Measurements from ENCODE around the gene DENND4A. TPM values are rescaled to one million over a fixed set of nuclear protein-coding genes. Genes with fewer than 3 reads are reported as not detected.

Gene DENND4A
- total and polyA plus RNA-seq, 9 of the 15 experiments (the other 6 are each of a cell fraction or from before 2014, with no cell fraction given), result 6.8 to 32.3 (median 19.9) TPM

Small RNA genes lying within 50 kb of the gene (microRNA-seq; reads per million reads assigned to microRNA genes)
- gene MIR4511 (ENCODE audit: borderline microRNAs expressed), result 1.1 reads per million, percentile 10 among the genes with 10 or more reads in this experiment

Small RNA genes lying within 50 kb of the gene (small RNA-seq; reads per million reads assigned to genes)
- gene MIR4511 (1.1 reads per million, percentile 64 among the genes with 10 or more reads in this experiment), gene SNORD13E (not detected)

Other genes starting within 250 kb of the DENND4A start
- 30.5 and 33.7 TPM in 2 replicates for gene INTS14, start 181.2 kb downstream of the DENND4A start, total RNA-seq (2014; rRNA removed)
- 45.9 and 52.1 TPM in 2 replicates for gene INTS14, start 181.2 kb downstream of the DENND4A start, total RNA-seq (2014; rRNA removed; fragmentation: Illumina TruSeq; extraction: Trizol)
- gene INTS14, start 181.2 kb downstream of the DENND4A start, total RNA-seq (2015; rRNA removed; fragmentation: Illumina TruSeq; extraction: Trizol), result 42.8 and 43.6 TPM in 2 replicates
- gene INTS14, start 181.2 kb downstream of the DENND4A start, total RNA-seq (2021), result 46.5 and 47.7 TPM in 2 replicates
- 66.3 and 92.4 TPM in 2 replicates for gene INTS14, start 181.2 kb downstream of the DENND4A start, polyA plus RNA-seq (2011; rRNA removed)
- gene INTS14, start 181.2 kb downstream of the DENND4A start, polyA plus RNA-seq (2014; fragmentation: Illumina TruSeq; extraction: Trizol), result 52.6 and 58.1 TPM in 2 replicates
- gene INTS14, start 181.2 kb downstream of the DENND4A start, polyA plus RNA-seq (2014; fragmentation: Nextera tagmentation; extraction: Ambion mirVana), result 10 to 100 TPM; 40.6 to 64.0 TPM
- 48.8 and 54.0 TPM in 2 replicates for gene INTS14, start 181.2 kb downstream of the DENND4A start, polyA plus RNA-seq (2014; rRNA removed)
- 4.9 and 5.5 TPM in 2 replicates for gene SLC24A1, start 170.4 kb downstream of the DENND4A start, total RNA-seq (2014; rRNA removed)
- gene SLC24A1, start 170.4 kb downstream of the DENND4A start, total RNA-seq (2014; rRNA removed; fragmentation: Illumina TruSeq; extraction: Trizol), result 6.5 and 7.1 TPM in 2 replicates
- gene SLC24A1, start 170.4 kb downstream of the DENND4A start, total RNA-seq (2015; rRNA removed; fragmentation: Illumina TruSeq; extraction: Trizol), result 4.9 and 5.5 TPM in 2 replicates
- 6.7 and 8.2 TPM in 2 replicates for gene SLC24A1, start 170.4 kb downstream of the DENND4A start, total RNA-seq (2021)
- gene SLC24A1, start 170.4 kb downstream of the DENND4A start, polyA plus RNA-seq (2011; rRNA removed), result 4.4 and 8.2 TPM in 2 replicates
- 6.8 and 7.1 TPM in 2 replicates for gene SLC24A1, start 170.4 kb downstream of the DENND4A start, polyA plus RNA-seq (2014; fragmentation: Illumina TruSeq; extraction: Trizol)
- 1 to 10 TPM; 3.1 to 3.2 TPM for gene SLC24A1, start 170.4 kb downstream of the DENND4A start, polyA plus RNA-seq (2014; fragmentation: Nextera tagmentation; extraction: Ambion mirVana)
- 3.1 and 5.9 TPM in 2 replicates for gene SLC24A1, start 170.4 kb downstream of the DENND4A start, polyA plus RNA-seq (2014; rRNA removed)
- gene RAB11A, start 77.2 kb upstream of the DENND4A start, total RNA-seq (2014; rRNA removed), result 122 and 129 TPM in 2 replicates
- gene RAB11A, start 77.2 kb upstream of the DENND4A start, total RNA-seq (2014; rRNA removed; fragmentation: Illumina TruSeq; extraction: Trizol), result 265 and 291 TPM in 2 replicates
- gene RAB11A, start 77.2 kb upstream of the DENND4A start, total RNA-seq (2015; rRNA removed; fragmentation: Illumina TruSeq; extraction: Trizol), result 188 and 194 TPM in 2 replicates
- 224 and 232 TPM in 2 replicates for gene RAB11A, start 77.2 kb upstream of the DENND4A start, total RNA-seq (2021)
- gene RAB11A, start 77.2 kb upstream of the DENND4A start, polyA plus RNA-seq (2011; rRNA removed), result 336 and 369 TPM in 2 replicates
- 317 and 338 TPM in 2 replicates for gene RAB11A, start 77.2 kb upstream of the DENND4A start, polyA plus RNA-seq (2014; fragmentation: Illumina TruSeq; extraction: Trizol)
- gene RAB11A, start 77.2 kb upstream of the DENND4A start, polyA plus RNA-seq (2014; fragmentation: Nextera tagmentation; extraction: Ambion mirVana), result 100 to 1,000 TPM; 236 to 271 TPM
- 245 and 321 TPM in 2 replicates for gene RAB11A, start 77.2 kb upstream of the DENND4A start, polyA plus RNA-seq (2014; rRNA removed)